ENCODE data around the gene TMX4. TPM values are rescaled to one million over a fixed set of nuclear protein-coding genes. Genes with fewer than 3 reads are reported as not detected.
"Not testable (repeated sequence)": the region's sequence is repeated elsewhere in the genome, so short reads cannot be mapped to it uniquely, and the experiment has no call there.

Gene TMX4
- total and polyA plus RNA-seq, 2 experiments from 2014 or later, result 27.5 to 50.5 TPM

DNA sequence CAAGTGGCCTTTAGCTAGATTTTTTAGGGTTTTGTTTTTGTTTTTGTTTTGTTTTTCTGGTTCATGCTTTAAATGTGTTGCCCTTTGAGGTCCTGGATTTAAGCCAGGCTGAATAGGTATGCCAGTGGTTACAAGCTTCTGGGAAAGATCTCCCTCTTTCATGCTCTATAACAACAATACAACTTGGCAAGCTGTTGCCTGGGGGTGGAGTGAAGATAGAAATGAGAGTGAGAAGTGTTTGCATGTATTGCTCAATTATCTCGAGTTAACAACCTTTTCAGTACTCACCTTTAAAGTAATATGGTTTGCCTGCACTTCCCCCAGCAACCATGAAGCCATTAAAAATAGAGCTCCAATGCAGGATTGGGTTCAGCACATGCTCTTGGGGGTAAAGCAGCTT, 60.1 kb downstream of the TMX4 start:
- no peak for TF ChIP-seq EZH2 (IDR thresholded peaks at IDR 0.05; ENCODE audit: borderline replicate concordance)
- TF ChIP-seq, protein P1, sequence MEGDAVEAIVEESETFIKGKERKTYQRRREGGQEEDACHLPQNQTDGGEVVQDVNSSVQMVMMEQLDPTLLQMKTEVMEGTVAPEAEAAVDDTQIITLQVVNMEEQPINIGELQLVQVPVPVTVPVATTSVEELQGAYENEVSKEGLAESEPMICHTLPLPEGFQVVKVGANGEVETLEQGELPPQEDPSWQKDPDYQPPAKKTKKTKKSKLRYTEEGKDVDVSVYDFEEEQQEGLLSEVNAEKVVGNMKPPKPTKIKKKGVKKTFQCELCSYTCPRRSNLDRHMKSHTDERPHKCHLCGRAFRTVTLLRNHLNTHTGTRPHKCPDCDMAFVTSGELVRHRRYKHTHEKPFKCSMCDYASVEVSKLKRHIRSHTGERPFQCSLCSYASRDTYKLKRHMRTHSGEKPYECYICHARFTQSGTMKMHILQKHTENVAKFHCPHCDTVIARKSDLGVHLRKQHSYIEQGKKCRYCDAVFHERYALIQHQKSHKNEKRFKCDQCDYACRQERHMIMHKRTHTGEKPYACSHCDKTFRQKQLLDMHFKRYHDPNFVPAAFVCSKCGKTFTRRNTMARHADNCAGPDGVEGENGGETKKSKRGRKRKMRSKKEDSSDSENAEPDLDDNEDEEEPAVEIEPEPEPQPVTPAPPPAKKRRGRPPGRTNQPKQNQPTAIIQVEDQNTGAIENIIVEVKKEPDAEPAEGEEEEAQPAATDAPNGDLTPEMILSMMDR (IDR thresholded peaks at IDR 0.05; ENCODE audit: poor library complexity), result no peak

DNA sequence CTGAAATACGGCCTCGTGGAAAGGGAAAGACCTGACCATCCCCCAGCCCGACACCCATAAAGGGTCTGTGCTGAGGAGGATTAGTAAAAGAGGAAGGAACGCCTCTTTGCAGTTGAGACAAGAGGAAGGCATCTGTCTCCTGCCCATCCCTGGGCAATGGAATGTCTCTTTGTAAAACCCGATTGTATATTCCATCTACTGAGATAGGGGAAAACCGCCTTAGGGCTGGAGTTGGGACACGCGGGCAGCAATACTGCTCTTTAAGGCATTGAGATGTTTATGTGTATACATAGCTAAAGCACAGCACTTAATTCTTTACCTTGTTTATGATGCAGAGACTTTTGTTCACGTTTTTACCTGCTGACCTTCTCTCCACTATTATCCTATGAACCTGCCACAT, 63.0 kb downstream of the TMX4 start:
- 67% methylated on average over 9 of the region's 9 CpGs for WGBS (ENCODE audit: low lambda C conversion rate, missing lambda C conversion rate)

More for the DNA sequence above, 60.1 kb downstream of the TMX4 start:
- Histone ChIP-seq H3K4me2 (no peak overlapping the region), H3K27me3 (no peaks in the 10 kb centered on the region), H3K9me2 (replicated peaks; ENCODE audit: insufficient read depth) (no peaks in the 10 kb centered on the region), H4K20me1 (ENCODE audit: insufficient read depth, poor library complexity, severe bottlenecking) (no peaks in the 10 kb centered on the region), H3K4me3 (no peak overlapping the region), H3K79me2 (no peaks in the 10 kb centered on the region), H3K9me3 (ENCODE audit: low read depth) (no peaks in the 10 kb centered on the region), H2AFZ (no peak overlapping the region), H3K27ac (no peak overlapping the region), H3K4me1 (ENCODE audit: insufficient read depth) (no peaks in the 10 kb centered on the region), H3K36me3 (replicated peaks; ENCODE audit: insufficient read depth, low read depth) (no peaks in the 10 kb centered on the region)
- WGBS (ENCODE audit: low lambda C conversion rate, missing lambda C conversion rate), result 52% methylated on average over 1 of the region's 1 CpG
- DNase-seq (ENCODE audit: low spot score), result no peak

DNA sequence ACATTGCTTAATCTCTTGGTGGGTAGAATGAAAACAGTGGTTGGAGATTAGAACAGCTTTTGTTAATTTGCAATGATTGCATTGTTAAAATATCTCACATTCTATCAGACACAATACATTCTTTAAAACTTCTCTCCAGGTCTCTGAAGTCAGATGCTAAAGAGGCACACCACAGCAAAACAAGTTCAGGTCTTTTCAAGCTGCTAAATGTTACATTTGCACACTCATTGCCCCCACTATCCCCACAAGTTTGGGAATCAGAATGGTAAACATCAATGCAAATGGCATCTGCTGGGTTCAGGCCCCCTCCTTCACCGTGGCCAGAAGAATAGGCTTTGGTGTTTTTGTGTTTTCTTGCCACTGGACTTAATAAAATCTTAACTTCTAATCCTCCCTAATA, 69.2 kb downstream of the TMX4 start:
- H3K27me3 ChIP-seq, result no peaks in the 10 kb centered on the region
- TF ChIP-seq EZH2phosphoT487 (IDR thresholded peaks at IDR 0.05; ENCODE audit: low read depth, severe bottlenecking, unreplicated experiment) (no peak), EZH2 (IDR thresholded peaks at IDR 0.05; ENCODE audit: borderline replicate concordance) (no peak)
- TF ChIP-seq, protein P1 (IDR thresholded peaks at IDR 0.05; ENCODE audit: poor library complexity), result no peak
- no peaks in the 10 kb centered on the region for H3K79me2 ChIP-seq
- no peak overlapping the region for H3K4me2 ChIP-seq
- no peaks in the 10 kb centered on the region for H3K9me3 ChIP-seq (ENCODE audit: low read depth)
- H3K4me1 ChIP-seq (ENCODE audit: insufficient read depth), result no peaks in the 10 kb centered on the region
- no peak overlapping the region for H3K27ac ChIP-seq
- 84% methylated on average over 1 of the region's 1 CpG for WGBS (ENCODE audit: low lambda C conversion rate, missing lambda C conversion rate)
- H2AFZ ChIP-seq, result no peak overlapping the region
- no peak for DNase-seq (ENCODE audit: low spot score)
- no peaks in the 10 kb centered on the region for H3K36me3 ChIP-seq (replicated peaks; ENCODE audit: insufficient read depth, low read depth)
- H3K9me2 ChIP-seq (replicated peaks; ENCODE audit: insufficient read depth), result no peaks in the 10 kb centered on the region
- no peak overlapping the region for H3K4me3 ChIP-seq
- no peaks in the 10 kb centered on the region for H4K20me1 ChIP-seq (ENCODE audit: insufficient read depth, poor library complexity, severe bottlenecking)

More for the DNA sequence above, 63.0 kb downstream of the TMX4 start:
- not testable (repeated sequence) for H3K4me2 ChIP-seq; H3K9me3 ChIP-seq (ENCODE audit: low read depth); H3K9me2 ChIP-seq (replicated peaks; ENCODE audit: insufficient read depth); H3K4me3 ChIP-seq; H2AFZ ChIP-seq; H3K27ac ChIP-seq; H4K20me1 ChIP-seq (ENCODE audit: insufficient read depth, poor library complexity, severe bottlenecking); DNase-seq (ENCODE audit: low spot score); H3K27me3 ChIP-seq; H3K4me1 ChIP-seq (ENCODE audit: insufficient read depth); H3K36me3 ChIP-seq (replicated peaks; ENCODE audit: insufficient read depth, low read depth); H3K79me2 ChIP-seq

DNA sequence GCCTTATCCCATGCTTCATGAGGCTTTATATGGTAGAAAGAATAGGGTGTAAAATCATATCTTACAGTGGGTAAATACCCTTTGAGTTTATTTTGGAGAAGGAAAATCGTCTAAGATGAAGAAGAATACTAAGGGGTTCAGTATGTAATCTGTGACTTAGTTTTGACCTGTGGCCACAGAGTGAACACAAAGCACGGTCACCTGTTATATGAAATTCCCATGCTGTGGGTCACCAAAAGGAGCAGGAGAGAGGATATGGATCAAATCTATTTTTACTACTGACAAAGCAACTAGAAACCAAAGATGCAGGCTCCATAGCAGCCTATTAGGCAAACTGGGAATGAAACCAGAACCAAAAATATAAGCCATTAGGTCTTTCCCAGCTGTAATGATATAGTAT, 75.7 kb downstream of the TMX4 start:
- H3K27ac ChIP-seq, result no peak overlapping the region
- no peaks in the 10 kb centered on the region for H3K27me3 ChIP-seq
- H2AFZ ChIP-seq, result no peak overlapping the region
- H3K36me3 ChIP-seq (replicated peaks; ENCODE audit: insufficient read depth, low read depth), result no peaks in the 10 kb centered on the region
- DNase-seq (ENCODE audit: low spot score), result no peak
- no peaks in the 10 kb centered on the region for H3K9me3 ChIP-seq (ENCODE audit: low read depth)
- H3K4me2 ChIP-seq, result no peak overlapping the region
- H3K79me2 ChIP-seq, result no peaks in the 10 kb centered on the region
- TF ChIP-seq, protein P1 (IDR thresholded peaks at IDR 0.05; ENCODE audit: poor library complexity), result no peak
- TF ChIP-seq EZH2phosphoT487 (IDR thresholded peaks at IDR 0.05; ENCODE audit: low read depth, severe bottlenecking, unreplicated experiment) (no peak), EZH2 (IDR thresholded peaks at IDR 0.05; ENCODE audit: borderline replicate concordance) (no peak)
- no peaks in the 10 kb centered on the region for H4K20me1 ChIP-seq (ENCODE audit: insufficient read depth, poor library complexity, severe bottlenecking)
- no peak overlapping the region for H3K4me3 ChIP-seq
- no peaks in the 10 kb centered on the region for H3K4me1 ChIP-seq (ENCODE audit: insufficient read depth)
- 35% methylated on average over 2 of the region's 2 CpGs for WGBS (ENCODE audit: low lambda C conversion rate, missing lambda C conversion rate)
- H3K9me2 ChIP-seq (replicated peaks; ENCODE audit: insufficient read depth), result no peaks in the 10 kb centered on the region
